SK-N-SH (cell line): ENCODE data around the gene CCDC178. TPM values are rescaled to one million over a fixed set of nuclear protein-coding genes. Genes with fewer than 3 reads are reported as not detected.

Experiments used
- CTCF ChIA-PET: fragments of 300-600, 350-600 bp; formaldehyde crosslinking; extraction: SDS; loops from one replicate; lab custom pipeline; 2021; lab: Yijun Ruan, JAX
- POLR2A ChIA-PET: fragments of 350-600 bp; sonication (Branson Sonifier 250); formaldehyde crosslinking; extraction: SDS; loops from one replicate; lab custom pipeline; 2020; ENCODE audit warnings: antibody characterized with exemption, inconsistent platforms; lab: Yijun Ruan, JAX
- DNase-seq: peaks from one replicate; pipeline ENCODE4 v3.0.0; 2012
- H2AFZ ChIP-seq: fragments of 200-600 bp; sonication (generic); 2 replicates; pipeline ENCODE4 v1.8.1; 2016; ENCODE audit warnings: antibody characterized with exemption, mild to moderate bottlenecking, low read depth
- H3F3A ChIP-seq: fragments of 200-600 bp; sonication (generic); replicated peaks from 2 replicates; pipeline ENCODE3; 2016; ENCODE audit warnings: antibody characterized with exemption, mild to moderate bottlenecking; ENCODE audit not compliant: insufficient read depth
- H3K27ac ChIP-seq, 2 experiments: fragments of 200-500 bp in 1 of 2; fragments of 200-600 bp in 1 of 2; sonication (Bioruptor generic) in 1 of 2; sonication (generic), shearing (Covaris generic) in 1 of 2; 2 replicates each; pipeline versions ENCODE4 v1.5.1 to v1.6.1; 2014 to 2016; ENCODE audit warnings: low read depth in 2 of 2, inconsistent platforms in 1 of 2, low read length in 1 of 2, mild to moderate bottlenecking in 1 of 2, mixed read lengths in 1 of 2
- H3K27me3 ChIP-seq: fragments of 200-600 bp; sonication (generic), shearing (Covaris generic); 2 replicates; pipeline ENCODE4 v1.6.1; 2016; ENCODE audit warnings: mixed run types; ENCODE audit not compliant: insufficient read depth
- H3K36me3 ChIP-seq, 2 experiments: fragments of 200-500 bp in 1 of 2; fragments of 200-600 bp in 1 of 2; sonication (Bioruptor generic) in 1 of 2; sonication (generic) in 1 of 2; replicated peaks in 1 of 2; 2 replicates each; pipeline versions ENCODE3 to v1.5.1; 2014 to 2016; ENCODE audit warnings: low read length in 1 of 2, mild to moderate bottlenecking in 1 of 2; ENCODE audit not compliant: insufficient read depth in 2 of 2, control insufficient read depth in 1 of 2
- H3K4me1 ChIP-seq, 2 experiments: fragments of 200-500 bp in 1 of 2; fragments of 200-600 bp in 1 of 2; sonication (Bioruptor generic) in 1 of 2; sonication (generic), shearing (Covaris generic) in 1 of 2; 2 replicates each; pipeline versions ENCODE4 v1.5.1 to v1.6.1; 2014 to 2016; ENCODE audit warnings: low read depth in 1 of 2, low read length in 1 of 2, mixed run types in 1 of 2; ENCODE audit not compliant: insufficient read depth in 2 of 2, control insufficient read depth in 1 of 2
- H3K4me2 ChIP-seq: fragments of 200-600 bp; sonication (generic), shearing (Covaris generic); 2 replicates; pipeline ENCODE4 v1.6.1; 2017; ENCODE audit warnings: mixed run types
- H3K4me3 ChIP-seq, 2 experiments: fragments of 200-500 bp in 1 of 2; fragments of 200-600 bp in 1 of 2; sonication (Bioruptor generic) in 1 of 2; sonication (generic), shearing (Covaris generic) in 1 of 2; 2 replicates each; pipeline versions ENCODE4 v1.5.1 to v1.8.1; 2014 to 2016; ENCODE audit warnings: low read depth in 2 of 2, inconsistent platforms in 1 of 2, low read length in 1 of 2, mild to moderate bottlenecking in 1 of 2, mixed read lengths in 1 of 2, moderate library complexity in 1 of 2
- H3K79me2 ChIP-seq: fragments of 200-600 bp; sonication (generic); 2 replicates; pipeline ENCODE4 v1.8.1; 2017; ENCODE audit warnings: mild to moderate bottlenecking; ENCODE audit not compliant: insufficient read depth
- H3K9ac ChIP-seq: fragments of 200-600 bp; sonication (generic); 2 replicates; pipeline ENCODE4 v1.6.1; 2017; ENCODE audit warnings: mixed run types
- H3K9me2 ChIP-seq: fragments of 200-600 bp; sonication (generic); 2 replicates; pipeline ENCODE4 v1.6.1; 2017; ENCODE audit warnings: mixed run types
- H3K9me3 ChIP-seq: fragments of 200-600 bp; sonication (generic); 2 replicates; pipeline ENCODE4 v1.6.1; 2017; ENCODE audit warnings: mixed run types, mild to moderate bottlenecking, moderate library complexity
- H4K20me1 ChIP-seq: fragments of 200-600 bp; sonication (generic); 2 replicates; pipeline ENCODE4 v1.6.1; 2017; ENCODE audit warnings: mild to moderate bottlenecking, mixed run types; ENCODE audit not compliant: insufficient read depth
- CHD2 ChIP-seq: fragments of 150-350 bp; IDR thresholded peaks from 2 replicates; pipeline ENCODE4 v1.6.1; 2018; ENCODE audit warnings: low read length; ENCODE audit not compliant: partially characterized antibody
- EP300 ChIP-seq, 2 experiments: IDR thresholded peaks; 2 replicates each; pipeline versions ENCODE4 v1.4.0 to v1.6.1; 2012; ENCODE audit warnings: borderline replicate concordance in 1 of 2, low read depth in 1 of 2, low read length in 1 of 2
- FOSL2 ChIP-seq: IDR thresholded peaks from 2 replicates; pipeline ENCODE4 v1.4.0; 2012; ENCODE audit warnings: low read depth, mild to moderate bottlenecking, moderate library complexity, borderline replicate concordance
- FOXJ3 ChIP-seq: sonication (generic); formaldehyde crosslinking; IDR thresholded peaks from 2 replicates; pipeline ENCODE4 v1.5.1; 2020; ENCODE audit warnings: mild to moderate bottlenecking, missing genetic modification reagents
- GATA2 ChIP-seq: sonication (generic); formaldehyde crosslinking; IDR thresholded peaks from 2 replicates; pipeline ENCODE4 v1.5.0; 2020; ENCODE audit warnings: mild to moderate bottlenecking, missing genetic modification reagents
- JUND ChIP-seq: IDR thresholded peaks from 2 replicates; pipeline ENCODE4 v1.4.0; 2012
- MXI1 ChIP-seq: IDR thresholded peaks from 2 replicates; pipeline ENCODE4 v1.6.1; 2012; ENCODE audit warnings: mild to moderate bottlenecking, low read depth, low read length, improper control_type of control experiment
- NFIC ChIP-seq: IDR thresholded peaks from 2 replicates; pipeline ENCODE4 v1.4.0; 2012; ENCODE audit warnings: borderline replicate concordance
- POLR2AphosphoS5 ChIP-seq: IDR thresholded peaks from 2 replicates; pipeline ENCODE4 v1.6.1; 2012; ENCODE audit warnings: low read depth, low read length
- RAD21 ChIP-seq: IDR thresholded peaks from 2 replicates; pipeline ENCODE4 v1.6.1; 2012; ENCODE audit warnings: mild to moderate bottlenecking, low read length
- RCOR1 ChIP-seq: fragments of 150-350 bp; IDR thresholded peaks from 2 replicates; pipeline ENCODE4 v1.6.1; 2017; ENCODE audit warnings: antibody characterized with exemption, low read length
- RFX5 ChIP-seq: IDR thresholded peaks from 2 replicates; pipeline ENCODE4 v1.6.1; 2012; ENCODE audit warnings: mild to moderate bottlenecking, improper control_type of control experiment, low read length
- RXRA ChIP-seq: IDR thresholded peaks from 2 replicates; pipeline ENCODE4 v1.4.0; 2012; ENCODE audit warnings: low read depth, mild to moderate bottlenecking, borderline replicate concordance
- SIN3A ChIP-seq: IDR thresholded peaks from 2 replicates; pipeline ENCODE4 v1.6.1; 2012; ENCODE audit warnings: low read depth, mild to moderate bottlenecking, low read length, moderate library complexity, borderline replicate concordance
- SMC3 ChIP-seq: IDR thresholded peaks from 2 replicates; pipeline ENCODE4 v1.6.1; 2012; ENCODE audit warnings: low read depth, low read length, improper control_type of control experiment
- TCF12 ChIP-seq: IDR thresholded peaks from 2 replicates; pipeline ENCODE4 v1.4.0; 2012
- WGBS: methylation state at CpG from one replicate; pipeline ENCODE4 v1.1.6; 2017; ENCODE audit warnings: low lambda C conversion rate; 5-methylcytosine and 5-hydroxymethylcytosine counted together
- polyA plus RNA-seq, 3 experiments: library from polyadenylated mRNA; depleted of rRNA; stranded (reverse); fragments of >200 nt; gene quantifications; 2 replicates each; pipeline ENCODE4 v1.2.3, GENCODE V29; 2012
- TF ChIP-seq, protein P1 (sequence below): IDR thresholded peaks from 2 replicates; pipeline ENCODE4 v1.4.0; 2012; ENCODE audit warnings: low read depth, borderline replicate concordance
- TF ChIP-seq, protein P2 (sequence below): IDR thresholded peaks from 2 replicates; pipeline ENCODE4; 2012
- TF ChIP-seq, protein P3 (sequence below): IDR thresholded peaks from 2 replicates; pipeline ENCODE4 v1.6.1; 2012; ENCODE audit warnings: mild to moderate bottlenecking, low read depth, low read length, moderate library complexity
- TF ChIP-seq, protein P4 (sequence below): fragments of 150-350 bp; IDR thresholded peaks from 2 replicates; pipeline ENCODE4 v1.6.1; 2017; ENCODE audit warnings: antibody characterized with exemption, low read length, low read depth, borderline replicate concordance

Gene CCDC178
- polyA plus RNA-seq, 1 of the 3 experiments (the other 2 are of a cell fraction) = not detected

DNA sequence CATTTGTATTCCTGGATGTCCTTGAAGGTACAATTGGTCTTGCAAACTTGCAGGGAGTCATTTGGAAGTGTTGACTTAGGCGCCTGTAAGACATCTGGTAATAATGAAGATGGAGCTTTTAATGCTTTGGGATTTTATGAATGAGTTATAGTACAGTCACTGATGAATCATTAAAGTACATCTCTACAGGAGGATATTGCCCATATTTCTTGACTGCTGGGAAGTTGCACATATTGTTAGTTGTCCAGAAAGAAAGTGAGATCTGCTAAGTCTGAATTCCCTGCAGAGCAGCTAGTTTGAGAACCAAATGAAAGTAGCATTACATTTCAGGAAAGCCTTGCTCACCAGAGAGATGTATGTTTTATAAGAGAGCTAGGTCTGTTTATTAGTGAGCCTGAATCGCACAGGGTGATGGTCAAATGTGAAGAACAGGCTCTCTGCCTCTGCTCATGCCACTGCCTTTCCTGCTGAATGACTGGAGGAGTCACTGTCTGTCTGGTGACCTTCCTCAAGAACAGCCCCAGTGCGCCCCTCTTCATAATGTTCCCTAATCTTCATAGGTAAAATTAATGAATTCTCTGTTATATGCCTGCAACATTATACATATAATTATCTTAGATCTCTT, 528.7 kb downstream of the CCDC178 start:
- H3K4me2 ChIP-seq = peak overlapping the region; percentile 14; the same call in 1 of the 2 replicates
- ChIA-PET POLR2A (no interaction called here), CTCF (interaction anchor here (1.1 to 1.7 kb wide), 2 partner anchors 15 to 55 kb away, joined by 3 to 5 read pairs; no protein-coding TSS in a partner anchor)
- WGBS = 52% methylated on average over 3 of the region's 3 CpGs
- no peak for DNase-seq
- H3F3A ChIP-seq = peaks cover 15% of the 10 kb centered on the region
- peaks cover 0 to 10% of the 10 kb centered on the region in 2 experiments; a peak in 2 of 4 replicates for H3K4me1 ChIP-seq
- H3K9me3 ChIP-seq = no peaks in the 10 kb centered on the region
- no peak overlapping the region for H3K4me3 ChIP-seq
- H2AFZ ChIP-seq = no peak overlapping the region; the same call in 1 of the 2 replicates
- no peaks in the 10 kb centered on the region for H4K20me1 ChIP-seq
- H3K9me2 ChIP-seq = no peaks in the 10 kb centered on the region
- no peaks in the 10 kb centered on the region for H3K36me3 ChIP-seq
- TF ChIP-seq TCF12 = peak; percentile 93
- TF ChIP-seq, protein P1, sequence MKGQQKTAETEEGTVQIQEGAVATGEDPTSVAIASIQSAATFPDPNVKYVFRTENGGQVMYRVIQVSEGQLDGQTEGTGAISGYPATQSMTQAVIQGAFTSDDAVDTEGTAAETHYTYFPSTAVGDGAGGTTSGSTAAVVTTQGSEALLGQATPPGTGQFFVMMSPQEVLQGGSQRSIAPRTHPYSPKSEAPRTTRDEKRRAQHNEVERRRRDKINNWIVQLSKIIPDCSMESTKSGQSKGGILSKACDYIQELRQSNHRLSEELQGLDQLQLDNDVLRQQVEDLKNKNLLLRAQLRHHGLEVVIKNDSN = no peak
- no peak for TF ChIP-seq CHD2
- peak; percentile 39; the same call in 1 of the 2 replicates for TF ChIP-seq POLR2AphosphoS5
- peak; percentile 74 for TF ChIP-seq JUND
- peak; percentile 83 for TF ChIP-seq FOSL2
- TF ChIP-seq, protein P2, sequence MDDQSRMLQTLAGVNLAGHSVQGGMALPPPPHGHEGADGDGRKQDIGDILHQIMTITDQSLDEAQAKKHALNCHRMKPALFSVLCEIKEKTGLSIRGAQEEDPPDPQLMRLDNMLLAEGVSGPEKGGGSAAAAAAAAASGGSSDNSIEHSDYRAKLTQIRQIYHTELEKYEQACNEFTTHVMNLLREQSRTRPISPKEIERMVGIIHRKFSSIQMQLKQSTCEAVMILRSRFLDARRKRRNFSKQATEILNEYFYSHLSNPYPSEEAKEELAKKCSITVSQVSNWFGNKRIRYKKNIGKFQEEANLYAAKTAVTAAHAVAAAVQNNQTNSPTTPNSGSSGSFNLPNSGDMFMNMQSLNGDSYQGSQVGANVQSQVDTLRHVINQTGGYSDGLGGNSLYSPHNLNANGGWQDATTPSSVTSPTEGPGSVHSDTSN = peak; percentile 78
- TF ChIP-seq EP300 (IDR thresholded peaks at IDR 0.05; ENCODE audit: borderline replicate concordance in 1 of 2, low read depth in 1 of 2, low read length in 1 of 2) = peak in 1 of 2 experiments; percentile 60; a peak in 1 of 4 replicates
- TF ChIP-seq, all 33 proteins: peak for 6
- peak overlapping the region in 1 of 2 experiments; percentile 39; a peak in 2 of 4 replicates for H3K27ac ChIP-seq
- H3K9ac ChIP-seq = no peak overlapping the region
- H3K79me2 ChIP-seq = no peaks in the 10 kb centered on the region
- no peaks in the 10 kb centered on the region for H3K27me3 ChIP-seq

DNA sequence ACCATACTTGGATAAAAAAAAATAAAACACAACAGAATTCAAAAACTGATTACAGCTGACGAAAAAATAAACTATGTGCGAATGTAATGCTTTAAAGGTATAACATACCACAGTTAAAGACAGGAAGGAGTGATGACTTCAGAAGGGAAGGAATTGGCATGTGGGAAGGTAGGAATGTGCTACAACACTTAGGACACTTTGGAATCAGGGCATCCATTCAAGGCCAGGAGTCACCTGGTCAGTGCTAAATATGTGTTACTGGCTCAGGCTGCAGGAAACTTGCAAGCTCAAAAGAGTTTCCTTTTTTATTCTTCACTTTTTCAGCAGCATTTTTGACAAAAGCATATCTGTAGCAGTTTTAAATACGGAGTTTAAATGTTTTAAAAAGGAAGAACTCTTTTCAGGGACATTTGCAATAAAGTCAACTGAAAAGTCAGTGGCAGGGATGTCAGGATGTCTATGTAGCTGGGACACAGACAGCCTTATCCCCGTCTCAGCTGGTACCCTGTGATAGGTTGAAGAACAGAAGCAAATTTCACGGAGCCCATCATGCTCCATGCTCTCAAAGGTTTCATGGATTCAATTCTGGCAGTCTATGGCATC, 529.7 kb downstream of the CCDC178 start:
- no peak overlapping the region for H3K4me3 ChIP-seq
- H3K9me2 ChIP-seq = no peaks in the 10 kb centered on the region
- no peak overlapping the region for H3K27ac ChIP-seq
- no peaks in the 10 kb centered on the region for H4K20me1 ChIP-seq
- WGBS = 58% methylated on average over 5 of the region's 5 CpGs
- peaks cover 0 to 10% of the 10 kb centered on the region in 2 experiments; a peak in 2 of 4 replicates for H3K4me1 ChIP-seq
- POLR2A ChIA-PET = no interaction called here
- H3K79me2 ChIP-seq = no peaks in the 10 kb centered on the region
- no peaks in the 10 kb centered on the region for H3K9me3 ChIP-seq
- H3K9ac ChIP-seq = no peak overlapping the region
- CTCF ChIA-PET = interaction anchor here (1.1 to 1.7 kb wide), 2 partner anchors 14 to 56 kb away, joined by 3 to 5 read pairs; no protein-coding TSS in a partner anchor
- peaks cover 15% of the 10 kb centered on the region for H3F3A ChIP-seq
- H2AFZ ChIP-seq = no peak overlapping the region
- H3K4me2 ChIP-seq = peak overlapping the region; percentile 14; the same call in 1 of the 2 replicates
- no peaks in the 10 kb centered on the region for H3K36me3 ChIP-seq
- no peaks in the 10 kb centered on the region for H3K27me3 ChIP-seq
- no peak for DNase-seq
- TF ChIP-seq FOXJ3 (CRISPR knock-in tag) (no peak), FOSL2 (no peak), RCOR1 (no peak), GATA2 (CRISPR knock-in tag) (no peak), RFX5 (no peak), CHD2 (no peak), RAD21 (no peak), SIN3A (no peak), JUND (no peak), NFIC (no peak), RXRA (no peak), SMC3 (no peak), MXI1 (no peak)
- TF ChIP-seq, protein P3, sequence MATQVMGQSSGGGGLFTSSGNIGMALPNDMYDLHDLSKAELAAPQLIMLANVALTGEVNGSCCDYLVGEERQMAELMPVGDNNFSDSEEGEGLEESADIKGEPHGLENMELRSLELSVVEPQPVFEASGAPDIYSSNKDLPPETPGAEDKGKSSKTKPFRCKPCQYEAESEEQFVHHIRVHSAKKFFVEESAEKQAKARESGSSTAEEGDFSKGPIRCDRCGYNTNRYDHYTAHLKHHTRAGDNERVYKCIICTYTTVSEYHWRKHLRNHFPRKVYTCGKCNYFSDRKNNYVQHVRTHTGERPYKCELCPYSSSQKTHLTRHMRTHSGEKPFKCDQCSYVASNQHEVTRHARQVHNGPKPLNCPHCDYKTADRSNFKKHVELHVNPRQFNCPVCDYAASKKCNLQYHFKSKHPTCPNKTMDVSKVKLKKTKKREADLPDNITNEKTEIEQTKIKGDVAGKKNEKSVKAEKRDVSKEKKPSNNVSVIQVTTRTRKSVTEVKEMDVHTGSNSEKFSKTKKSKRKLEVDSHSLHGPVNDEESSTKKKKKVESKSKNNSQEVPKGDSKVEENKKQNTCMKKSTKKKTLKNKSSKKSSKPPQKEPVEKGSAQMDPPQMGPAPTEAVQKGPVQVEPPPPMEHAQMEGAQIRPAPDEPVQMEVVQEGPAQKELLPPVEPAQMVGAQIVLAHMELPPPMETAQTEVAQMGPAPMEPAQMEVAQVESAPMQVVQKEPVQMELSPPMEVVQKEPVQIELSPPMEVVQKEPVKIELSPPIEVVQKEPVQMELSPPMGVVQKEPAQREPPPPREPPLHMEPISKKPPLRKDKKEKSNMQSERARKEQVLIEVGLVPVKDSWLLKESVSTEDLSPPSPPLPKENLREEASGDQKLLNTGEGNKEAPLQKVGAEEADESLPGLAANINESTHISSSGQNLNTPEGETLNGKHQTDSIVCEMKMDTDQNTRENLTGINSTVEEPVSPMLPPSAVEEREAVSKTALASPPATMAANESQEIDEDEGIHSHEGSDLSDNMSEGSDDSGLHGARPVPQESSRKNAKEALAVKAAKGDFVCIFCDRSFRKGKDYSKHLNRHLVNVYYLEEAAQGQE = no peak
- TF ChIP-seq, protein P4, sequence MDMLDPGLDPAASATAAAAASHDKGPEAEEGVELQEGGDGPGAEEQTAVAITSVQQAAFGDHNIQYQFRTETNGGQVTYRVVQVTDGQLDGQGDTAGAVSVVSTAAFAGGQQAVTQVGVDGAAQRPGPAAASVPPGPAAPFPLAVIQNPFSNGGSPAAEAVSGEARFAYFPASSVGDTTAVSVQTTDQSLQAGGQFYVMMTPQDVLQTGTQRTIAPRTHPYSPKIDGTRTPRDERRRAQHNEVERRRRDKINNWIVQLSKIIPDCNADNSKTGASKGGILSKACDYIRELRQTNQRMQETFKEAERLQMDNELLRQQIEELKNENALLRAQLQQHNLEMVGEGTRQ = no peak
